Measurements from ENCODE around the gene SPHK2.

DNA sequence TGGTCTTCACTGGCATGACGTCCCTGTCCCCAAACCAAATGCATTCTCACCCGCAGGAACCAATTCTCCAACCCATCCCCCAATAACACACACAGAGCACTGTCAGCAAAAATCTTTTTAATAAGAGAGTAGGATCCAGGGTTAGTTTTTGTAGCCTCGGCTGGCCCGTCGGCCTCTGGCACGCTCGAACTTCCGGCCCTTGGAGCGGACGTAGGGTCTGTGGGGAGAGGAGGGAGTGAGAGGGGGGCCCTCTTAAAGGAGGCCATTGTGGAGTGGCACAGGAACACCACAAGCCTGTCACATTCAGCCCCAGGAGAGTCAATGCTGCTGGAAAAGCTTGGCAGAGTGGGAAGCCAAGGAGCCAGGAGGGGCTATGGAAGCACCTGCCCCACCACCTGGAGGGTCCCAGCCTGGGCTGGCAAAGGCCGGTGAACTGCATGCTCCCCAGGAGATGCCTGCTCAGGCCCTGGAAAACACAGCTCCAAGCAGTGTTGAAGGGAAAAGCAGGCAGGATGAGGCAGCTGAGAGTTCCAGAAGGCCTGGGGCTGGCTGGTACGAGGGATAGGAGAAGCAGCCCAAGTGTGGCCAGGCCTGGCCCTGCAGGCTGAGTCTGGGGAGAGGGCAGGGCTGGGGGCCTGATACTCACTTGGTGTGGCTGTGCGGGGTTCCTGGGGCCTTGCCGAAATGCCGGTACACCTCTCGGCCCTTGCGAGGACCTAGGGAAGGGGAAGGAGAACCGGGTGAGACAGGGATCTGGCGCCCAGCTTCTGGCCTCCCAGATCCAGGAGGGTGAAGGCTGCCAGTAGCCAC is 3.9 kb upstream of the SPHK2 start:
- TF ChIP-seq, protein P1, sequence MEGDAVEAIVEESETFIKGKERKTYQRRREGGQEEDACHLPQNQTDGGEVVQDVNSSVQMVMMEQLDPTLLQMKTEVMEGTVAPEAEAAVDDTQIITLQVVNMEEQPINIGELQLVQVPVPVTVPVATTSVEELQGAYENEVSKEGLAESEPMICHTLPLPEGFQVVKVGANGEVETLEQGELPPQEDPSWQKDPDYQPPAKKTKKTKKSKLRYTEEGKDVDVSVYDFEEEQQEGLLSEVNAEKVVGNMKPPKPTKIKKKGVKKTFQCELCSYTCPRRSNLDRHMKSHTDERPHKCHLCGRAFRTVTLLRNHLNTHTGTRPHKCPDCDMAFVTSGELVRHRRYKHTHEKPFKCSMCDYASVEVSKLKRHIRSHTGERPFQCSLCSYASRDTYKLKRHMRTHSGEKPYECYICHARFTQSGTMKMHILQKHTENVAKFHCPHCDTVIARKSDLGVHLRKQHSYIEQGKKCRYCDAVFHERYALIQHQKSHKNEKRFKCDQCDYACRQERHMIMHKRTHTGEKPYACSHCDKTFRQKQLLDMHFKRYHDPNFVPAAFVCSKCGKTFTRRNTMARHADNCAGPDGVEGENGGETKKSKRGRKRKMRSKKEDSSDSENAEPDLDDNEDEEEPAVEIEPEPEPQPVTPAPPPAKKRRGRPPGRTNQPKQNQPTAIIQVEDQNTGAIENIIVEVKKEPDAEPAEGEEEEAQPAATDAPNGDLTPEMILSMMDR (IDR thresholded peaks at IDR 0.05; ENCODE audit: low read depth, low read length, poor library complexity, severe bottlenecking), result no peak
- TF ChIP-seq EZH2phosphoT487 (IDR thresholded peaks at IDR 0.05; ENCODE audit: borderline replicate concordance, low read length), result no peak

All from DOHH2 (cell line).